Skin of body (tissue), 2 donors: ENCODE data around the gene ZNF14. TPM values are rescaled to one million over a fixed set of nuclear protein-coding genes. Genes with fewer than 3 reads are reported as not detected.
"Not testable (repeated sequence)": the region's sequence is repeated elsewhere in the genome, so short reads cannot be mapped to it uniquely, and the experiment has no call there.

Source experiments
- DNase-seq: peaks from one replicate; lab custom pipeline; 2025; lab: John Stamatoyannopoulos, UW
- total RNA-seq: library from RNA; depleted of rRNA; stranded (reverse); fragments of >200 nt; gene quantifications from one replicate; pipeline ENCODE4 v1.2.3, GENCODE V29; 2014

The ZNF14 gene
- 13.8 TPM for total RNA-seq

DNA sequence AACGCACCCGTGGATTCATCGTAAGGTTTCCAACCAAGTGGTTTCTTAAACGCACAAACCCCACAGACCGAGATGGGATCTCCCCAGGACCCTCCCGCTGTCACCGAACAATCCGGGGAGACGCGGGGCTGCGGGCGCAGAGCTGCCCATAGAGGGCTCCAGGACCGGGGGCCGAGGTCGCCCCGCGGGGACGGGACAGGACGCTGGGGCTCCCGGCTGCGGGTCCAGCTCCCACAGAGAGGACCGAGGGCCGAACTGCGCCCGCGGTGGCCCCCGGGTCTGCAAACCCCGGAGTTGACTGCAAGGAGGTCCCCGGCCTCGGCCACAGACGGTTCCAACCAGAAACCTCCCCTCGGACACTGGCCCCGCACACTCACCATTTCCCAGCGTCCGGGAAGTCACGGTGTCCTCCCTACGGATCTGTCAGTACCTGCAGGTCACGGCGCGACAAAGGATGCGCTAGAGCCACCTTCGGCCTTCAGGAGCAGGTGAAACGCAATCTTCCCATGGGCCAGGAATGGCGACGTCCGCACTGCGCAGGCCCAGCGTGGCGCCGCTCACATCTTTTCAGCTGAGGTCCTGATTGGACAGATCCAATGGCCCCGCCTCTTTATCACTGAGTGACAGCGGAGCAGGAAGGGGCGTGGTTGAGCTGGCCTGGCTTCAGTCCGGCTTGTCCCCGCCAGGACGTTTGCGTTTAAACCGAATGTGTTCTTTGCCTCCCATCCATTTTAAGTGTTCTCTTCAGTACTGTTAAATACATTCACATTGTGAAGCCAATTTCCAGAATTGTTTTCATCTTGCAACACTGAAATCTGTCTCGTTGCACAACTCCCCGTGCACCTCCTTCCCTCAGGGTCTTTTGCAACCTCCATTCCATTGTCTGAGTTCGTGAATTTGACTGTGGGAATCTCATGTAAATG, at the start of gene ZNF14:
Gene ZNF14, minus strand, starts transcription at position 534 of the 923 bp plus-strand sequence. Its CDS starts 154 bp downstream, at position 380.
- peak; percentile 91 for DNase-seq

- not testable (repeated sequence) for DNase-seq
Observed at GRCh38 chr19:19781791-19782190, 48.9 kb upstream of the ZNF14 start.

DNA sequence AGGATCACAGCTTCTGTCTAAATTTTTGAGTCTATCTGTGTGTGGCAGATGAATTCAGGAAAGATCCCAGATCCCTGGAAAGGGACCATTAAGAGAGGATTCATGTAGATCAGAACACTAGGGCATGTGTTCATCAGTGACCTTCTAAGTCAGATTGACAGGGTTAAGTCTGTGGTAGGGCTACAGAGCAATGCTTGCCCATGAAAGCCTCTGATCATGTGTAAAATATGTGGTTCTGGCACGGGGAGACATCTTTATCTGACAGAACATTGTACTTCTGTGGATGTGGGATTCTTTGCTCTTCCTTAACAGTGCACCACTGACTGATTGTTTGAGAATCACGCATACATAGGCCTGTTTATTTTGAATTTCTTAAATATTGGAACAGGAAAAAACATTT, 45.8 kb upstream of the ZNF14 start:
- DNase-seq: no peak

DNA sequence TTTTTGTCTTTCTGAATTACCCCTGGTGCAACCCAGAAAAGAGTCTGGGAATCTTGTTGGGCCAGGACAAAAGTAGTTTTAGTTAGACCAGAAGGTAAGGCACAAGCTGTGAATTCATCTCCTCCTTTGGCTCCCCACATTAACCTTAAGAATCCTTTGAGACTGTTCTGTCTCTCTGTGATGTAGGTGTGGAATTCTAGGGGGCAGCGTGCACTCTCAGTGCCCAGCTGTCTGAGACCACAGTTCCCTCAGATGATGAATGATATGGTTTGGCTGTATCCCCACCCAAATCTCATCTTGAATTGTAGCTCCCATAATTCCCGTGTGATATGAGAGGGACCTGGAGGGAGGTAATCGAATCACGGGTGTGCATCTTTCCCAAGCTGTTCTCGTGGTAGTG, 44.8 kb upstream of the ZNF14 start:
- DNase-seq: no peak

- peak; percentile 98 for DNase-seq
Observed at GRCh38 chr19:19776206-19777008, 43.5 kb upstream of the ZNF14 start.

- DNase-seq: no peak
Observed at GRCh38 chr19:19775891-19776205, 42.9 kb upstream of the ZNF14 start.

DNA sequence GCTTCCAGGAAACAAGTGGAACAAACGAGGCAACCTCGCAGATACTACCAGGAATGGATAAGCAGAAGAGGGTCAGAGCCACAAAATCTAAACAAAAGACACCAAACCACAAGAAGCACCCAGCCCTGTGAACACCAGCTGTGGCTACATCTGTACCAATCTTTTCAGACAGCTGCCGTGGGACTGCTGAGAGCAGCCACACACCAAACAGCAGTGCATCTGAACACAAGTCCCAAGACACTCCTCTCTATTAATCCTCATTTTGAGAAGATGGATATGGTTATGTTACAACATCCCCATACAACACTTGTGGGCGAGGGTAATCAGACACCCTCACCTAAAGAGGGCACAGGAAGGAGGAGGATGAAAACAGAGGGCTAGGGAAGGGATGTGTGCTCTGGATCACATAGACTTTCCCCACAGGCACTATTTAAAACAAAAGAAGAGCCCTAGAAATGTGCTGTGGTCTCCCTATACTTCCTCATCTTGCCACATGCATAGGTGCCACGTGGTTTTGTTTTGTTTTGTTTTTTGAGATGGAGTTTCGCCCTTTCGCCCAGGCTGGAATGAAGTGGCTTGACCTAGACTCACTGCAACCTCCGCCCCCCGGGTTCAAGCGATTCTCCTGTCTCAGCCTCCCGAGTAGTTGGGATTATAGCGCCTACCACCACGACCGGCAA, 41.6 kb upstream of the ZNF14 start:
- no peak for DNase-seq

DNA sequence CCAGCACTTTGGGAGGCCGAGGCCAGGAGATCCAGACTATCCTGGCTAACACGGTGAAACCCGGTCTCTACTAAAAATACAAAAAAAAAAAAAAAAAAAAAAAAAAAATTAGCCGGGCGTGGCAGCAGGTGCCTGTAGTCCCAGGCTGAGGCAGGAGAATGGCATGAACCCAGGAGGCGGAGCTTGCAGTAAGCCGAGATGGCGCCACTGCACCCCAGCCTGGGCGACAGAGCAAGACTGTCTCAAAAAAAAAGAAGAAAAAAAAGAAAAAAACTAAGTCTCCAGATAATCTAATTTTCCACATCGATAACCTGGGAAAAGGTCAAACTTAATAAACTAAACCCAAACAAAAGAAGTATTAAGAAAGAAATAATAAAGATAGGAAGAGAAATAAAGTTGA, 39.1 kb upstream of the ZNF14 start:
- not testable (repeated sequence) for DNase-seq

DNA sequence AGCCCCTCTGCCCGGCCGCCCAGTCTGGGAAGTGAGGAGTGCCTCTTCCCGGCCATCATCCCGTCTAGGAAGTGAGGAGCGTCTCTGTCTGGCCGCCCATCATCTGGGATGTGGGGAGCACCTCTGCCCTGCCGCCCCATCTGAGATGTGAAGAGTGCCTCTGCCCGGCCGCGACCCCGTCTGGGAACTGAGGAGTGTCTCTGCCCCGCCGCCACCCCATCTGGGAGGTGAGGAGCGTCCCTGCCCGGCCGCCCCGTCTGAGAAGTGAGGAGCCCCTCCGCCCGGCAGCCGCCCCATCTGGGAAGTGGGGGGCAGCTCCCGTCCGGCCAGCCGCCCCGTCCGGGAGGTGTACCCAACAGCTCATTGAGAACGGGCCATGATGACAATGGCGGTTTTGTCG, 37.1 kb upstream of the ZNF14 start:
- not testable (repeated sequence) for DNase-seq

DNA sequence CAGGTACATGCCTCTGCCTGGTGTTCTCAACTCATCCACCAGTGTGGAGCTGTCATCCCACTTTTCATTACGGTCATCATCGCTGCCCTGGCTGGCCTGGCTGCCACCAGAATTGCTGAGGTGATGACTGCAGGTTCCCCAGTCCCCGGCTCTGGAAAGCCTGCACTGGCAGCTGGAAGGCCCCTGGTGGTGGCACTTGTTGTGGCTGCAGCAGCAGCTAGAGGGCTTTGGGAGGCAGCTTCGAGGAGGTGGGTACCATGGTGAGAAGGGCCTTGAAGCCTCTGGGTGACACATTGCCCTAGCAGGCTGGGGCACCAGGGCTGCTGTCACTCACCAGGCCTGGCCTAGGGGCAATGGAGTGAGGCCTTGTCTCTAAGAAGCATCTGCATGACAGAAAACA, 25.3 kb upstream of the ZNF14 start:
- no peak for DNase-seq

DNA sequence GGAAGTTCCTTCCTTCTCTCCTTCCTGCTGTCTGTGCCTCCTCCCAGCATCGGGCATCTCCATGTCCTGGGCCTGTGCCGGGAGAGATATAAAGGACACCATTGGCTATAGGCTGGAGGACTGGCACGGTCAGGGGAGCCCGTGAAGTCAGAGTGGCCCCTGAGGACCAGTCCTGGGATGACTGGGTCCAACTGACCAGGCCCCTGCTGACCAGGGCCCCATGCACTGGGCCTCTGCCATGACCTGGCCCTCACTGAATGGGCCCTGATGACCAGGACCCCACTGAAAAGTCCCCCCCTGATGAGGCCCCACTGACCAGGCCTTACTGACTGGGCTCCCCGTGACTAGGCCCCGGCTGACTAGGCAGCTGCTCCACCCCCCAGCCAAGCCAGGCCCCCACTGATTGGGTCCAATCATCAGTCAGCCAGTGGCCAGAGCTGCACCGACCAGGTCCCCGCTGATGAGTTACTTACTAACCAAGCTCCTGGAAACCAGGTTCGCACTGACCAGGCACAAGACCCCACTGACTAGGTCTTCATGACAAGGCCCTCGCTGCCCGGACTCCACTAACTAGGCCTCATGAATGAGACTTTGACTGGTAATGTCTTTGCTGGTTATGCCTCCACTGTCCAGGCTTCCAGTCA, 20.0 kb upstream of the ZNF14 start:
- DNase-seq: no peak

- DNase-seq: no peak
Observed at GRCh38 chr19:19751846-19752245, 18.9 kb upstream of the ZNF14 start.

- no peak for DNase-seq
Observed at GRCh38 chr19:19750842-19751790, 18.2 kb upstream of the ZNF14 start.

GRCh38 chr19:19749908-19750841, 17.3 kb upstream of the ZNF14 start:
- DNase-seq: no peak

DNA sequence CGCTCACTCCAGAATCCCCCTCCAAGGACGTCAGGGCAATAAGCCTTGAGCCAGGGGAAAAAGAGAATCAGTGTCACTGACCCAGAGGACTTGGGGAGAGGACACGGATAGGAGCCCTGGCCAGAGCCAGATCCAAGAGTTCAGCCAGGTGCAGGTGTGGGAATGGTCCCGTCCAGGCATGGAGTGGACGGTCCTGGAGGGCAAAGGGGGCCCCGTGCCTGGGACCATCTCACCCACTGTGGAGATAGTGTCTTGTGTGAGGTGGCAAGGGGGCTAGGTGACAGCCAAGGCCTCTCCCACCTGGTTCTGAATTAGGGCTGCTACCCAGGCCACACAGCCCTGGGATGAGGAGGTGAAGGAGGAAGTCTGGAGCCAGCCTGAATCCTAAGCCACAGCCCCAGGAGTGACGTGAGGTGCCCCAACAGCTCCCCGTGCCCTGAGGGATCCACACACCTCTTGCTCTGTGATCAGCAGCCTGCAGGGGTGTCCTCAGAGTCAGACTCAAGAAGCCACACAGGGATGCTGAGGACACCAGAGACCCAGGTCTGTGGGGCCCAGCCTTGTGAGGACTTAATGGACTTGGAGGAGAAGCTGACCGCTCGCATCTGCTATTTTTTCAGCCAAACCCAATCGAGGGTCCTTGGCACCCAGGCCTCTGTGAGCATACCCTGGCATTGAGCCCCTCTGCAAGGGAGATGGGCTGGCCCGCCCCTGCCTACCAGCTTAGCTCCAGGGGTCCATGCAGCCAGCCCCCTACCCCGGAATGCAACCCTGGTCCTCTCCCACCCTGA, 16.4 kb upstream of the ZNF14 start:
- no peak for DNase-seq

DNA sequence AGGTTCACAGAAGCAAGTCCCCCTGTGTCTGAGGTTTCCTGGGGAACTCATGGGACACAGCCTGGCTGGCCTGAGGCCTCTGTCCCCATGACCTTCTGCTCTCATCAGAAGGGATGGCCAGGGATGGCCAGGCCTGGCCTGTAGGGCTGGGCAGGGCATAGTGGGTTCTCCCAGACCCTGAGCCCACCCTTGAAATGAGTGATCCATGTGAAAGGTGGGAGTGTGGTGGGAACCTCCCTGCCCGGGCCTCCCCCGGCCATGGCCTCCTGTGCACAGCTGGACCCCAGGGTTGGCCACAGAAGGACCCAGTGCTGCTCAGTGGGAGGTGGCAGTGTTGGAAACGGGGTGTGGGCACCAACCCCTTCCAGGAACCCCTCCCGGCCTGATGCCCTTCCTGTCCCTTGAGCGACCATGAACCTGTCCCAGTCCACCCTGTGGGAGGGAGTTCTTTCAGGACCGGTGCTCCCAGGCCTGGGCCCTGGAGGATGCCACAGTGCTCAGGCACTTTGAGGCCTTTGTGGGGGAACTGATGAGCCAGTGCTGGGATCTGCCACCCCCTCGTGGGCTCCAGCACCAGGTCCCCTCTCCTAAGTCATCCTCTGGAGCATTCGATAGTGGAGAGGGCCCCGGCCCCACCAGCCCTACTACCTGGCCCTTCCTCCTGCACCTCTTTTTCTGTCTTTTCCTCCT, 15.5 kb upstream of the ZNF14 start:
- no peak for DNase-seq

GRCh38 chr19:19747357-19748220, 14.7 kb upstream of the ZNF14 start:
- no peak for DNase-seq
